ENCODE measurements around the gene STARD7. TPM values are rescaled to one million over a fixed set of nuclear protein-coding genes. Genes with fewer than 3 reads are reported as not detected.

The STARD7 gene
- total and polyA plus RNA-seq, 2 of the 13 experiments (the other 11 are each of a cell fraction or from before 2014, with no cell fraction given) = 88.2 to 300 TPM

- in situ Hi-C loops (cut with HindIII; ENCODE audit: extremely low pct_ligation_motif_present, low pct_unique_long_range_greater_than_20kb) (no loop called here), intact Hi-C loops (cut with micrococcal nuclease; ENCODE audit: unreplicated experiment) (no loop called here)
- BruUV-seq (replicated peaks) = no TSS peak
- peak; percentile 27 for DNase-seq (ENCODE audit: low spot score)
- no peaks in the 10 kb centered on the region for H3K36me3 ChIP-seq (replicated peaks in 1 of 2; ENCODE audit: control insufficient read depth in 1 of 2, insufficient read depth in 2 of 2, low read length in 2 of 2)
- H3K9ac ChIP-seq (ENCODE audit: insufficient read depth, low read depth, low read length) = no peak overlapping the region
- H3K9me3 ChIP-seq (ENCODE audit: low read length) = no peaks in the 10 kb centered on the region
- CTCF ChIA-PET (ENCODE audit: low intra/inter-chr PET ratio, low total read pairs) = no interaction called here
- TF ChIP-seq CTCF (CRISPR knock-in tag; IDR thresholded peaks at IDR 0.05) (peak; percentile 47), NPAS2 (CRISPR knock-in tag; IDR thresholded peaks at IDR 0.05; ENCODE audit: borderline replicate concordance) (no peak), ATRX (CRISPR knock-in tag; IDR thresholded peaks at IDR 0.05; ENCODE audit: borderline replicate concordance) (no peak), RNF219 (CRISPR knock-in tag; IDR thresholded peaks at IDR 0.05) (no peak), KAT2B (IDR thresholded peaks at IDR 0.05; ENCODE audit: borderline replicate concordance, low read depth, low read length) (no peak), ZNF687 (CRISPR knock-in tag; IDR thresholded peaks at IDR 0.05) (0 out of 2 replicates have a peak, but pooled peaks have one; percentile 7), ZNF24 (IDR thresholded peaks at IDR 0.05) (no peak), STAG1 (CRISPR knock-in tag; IDR thresholded peaks at IDR 0.05) (peak; percentile 25; the same call in 1 of the 2 replicates), IKZF4 (CRISPR knock-in tag; IDR thresholded peaks at IDR 0.05; ENCODE audit: borderline replicate concordance, low read depth, not compliant biosample characterization) (no peak), CHD2 (IDR thresholded peaks at IDR 0.05; ENCODE audit: low read depth, low read length) (no peak), MXI1 (IDR thresholded peaks at IDR 0.05; ENCODE audit: borderline replicate concordance, low read depth, low read length) (no peak), NFKBIZ (CRISPR knock-in tag; IDR thresholded peaks at IDR 0.05) (no peak), AGO2 (optimal IDR thresholded peaks at IDR 0.05; ENCODE audit: low read depth, low read length) (no peak), ZBTB46 (CRISPR knock-in tag; IDR thresholded peaks at IDR 0.05; ENCODE audit: borderline replicate concordance) (no peak)
- H3K4me2 ChIP-seq (ENCODE audit: low read depth, low read length) = no peak overlapping the region
- no peak overlapping the region for H2AFZ ChIP-seq (ENCODE audit: low read length)
- H4K20me1 ChIP-seq (ENCODE audit: insufficient read depth, low read length) = no peaks in the 10 kb centered on the region
- POLR2A ChIA-PET = no interaction called here
- FAIRE-seq = no peak
- no peaks in the 10 kb centered on the region for H3K79me2 ChIP-seq (ENCODE audit: insufficient read depth, low read length)
- peak; percentile 78 for ATAC-seq
- H3K4me1 ChIP-seq (ENCODE audit: insufficient read depth, low read length) = no peaks in the 10 kb centered on the region
- WGBS (ENCODE audit: low lambda C conversion rate) = 7% methylated on average over 2 of the region's 7 CpGs
- H3K27me3 ChIP-seq (ENCODE audit: control insufficient read depth in 1 of 2, insufficient read depth in 2 of 2, low read length in 2 of 2) = peaks cover 22 to 72% of the 10 kb centered on the region in 2 experiments
- no peak overlapping the region for H3K27ac ChIP-seq (ENCODE audit: extremely low read length, insufficient read depth, low read length)
- H3K4me3 ChIP-seq (replicated peaks in 1 of 3; ENCODE audit: insufficient read depth in 1 of 3, low read depth in 2 of 3, low read length in 3 of 3) = no peak overlapping the region
Observed at GRCh38 chr2:96153991-96154431, 54.6 kb downstream of the STARD7 start.
